PC-3 (cell line): Measurements from ENCODE around the gene HOXD3.

Experiments used
- CTCF ChIP-seq: fragments of 300-600 bp; sonication (generic); conservative IDR thresholded peaks from 2 replicates; pipeline ENCODE4 v1.5.1; 2017; ENCODE audit warnings: antibody characterized with exemption, low read depth, mild to moderate bottlenecking, low read length
- EZH2 ChIP-seq: fragments of 300-600 bp; sonication (generic); IDR thresholded peaks from one replicate; pipeline ENCODE4 v1.6.1; 2017; ENCODE audit warnings: antibody characterized with exemption, mild to moderate bottlenecking, low read length; ENCODE audit not compliant: unreplicated experiment
- EZH2phosphoT487 ChIP-seq: fragments of 300-600 bp; sonication (generic); IDR thresholded peaks from 2 replicates; pipeline ENCODE4 v1.6.1; 2018; ENCODE audit warnings: mild to moderate bottlenecking, antibody characterized with exemption, low read length, borderline replicate concordance

- TF ChIP-seq CTCF (no peak), EZH2 (no peak), EZH2phosphoT487 (no peak)
These were observed 20.5 kb downstream of the HOXD3 start for GRCh38 chr2:176177580-176178037.
